Suprapubic skin (tissue), 3 donors: ENCODE results near the gene COL4A6.

Experiments used
- CTCF ChIP-seq, 2 donors: fragments of 200-600 bp in 1 of 2; fragments of 450-650 bp in 1 of 2; sonication (generic) in 1 of 2; IDR thresholded peaks; one replicate each; pipeline ENCODE4 v1.5.1; 2016 to 2019; ENCODE audit warnings: antibody characterized with exemption in 2 of 2, mild to moderate bottlenecking in 1 of 2, moderate library complexity in 1 of 2
- EP300 ChIP-seq: sonication (generic); formaldehyde crosslinking; IDR thresholded peaks from one replicate; pipeline ENCODE4 v1.6.1; 2017; ENCODE audit warnings: antibody characterized with exemption
- POLR2A ChIP-seq, 2 donors: fragments of 450-650 bp; IDR thresholded peaks; one replicate each; pipeline ENCODE4 v1.6.1; 2017; ENCODE audit warnings: antibody characterized with exemption in 2 of 2, mild to moderate bottlenecking in 2 of 2, moderate library complexity in 2 of 2

GRCh38 chrX:108270739-108271396 is 167.4 kb downstream of the COL4A6 start:
- TF ChIP-seq CTCF (IDR thresholded peaks at IDR 0.05) (no peak), POLR2A (IDR thresholded peaks at IDR 0.05) (no peak), EP300 (no peak)
